Measurements from ENCODE around the gene HLA-G.
"Not testable (repeated sequence)": the region's sequence is repeated elsewhere in the genome, so short reads cannot be mapped to it uniquely, and the experiment has no call there.

Gene HLA-G

DNA sequence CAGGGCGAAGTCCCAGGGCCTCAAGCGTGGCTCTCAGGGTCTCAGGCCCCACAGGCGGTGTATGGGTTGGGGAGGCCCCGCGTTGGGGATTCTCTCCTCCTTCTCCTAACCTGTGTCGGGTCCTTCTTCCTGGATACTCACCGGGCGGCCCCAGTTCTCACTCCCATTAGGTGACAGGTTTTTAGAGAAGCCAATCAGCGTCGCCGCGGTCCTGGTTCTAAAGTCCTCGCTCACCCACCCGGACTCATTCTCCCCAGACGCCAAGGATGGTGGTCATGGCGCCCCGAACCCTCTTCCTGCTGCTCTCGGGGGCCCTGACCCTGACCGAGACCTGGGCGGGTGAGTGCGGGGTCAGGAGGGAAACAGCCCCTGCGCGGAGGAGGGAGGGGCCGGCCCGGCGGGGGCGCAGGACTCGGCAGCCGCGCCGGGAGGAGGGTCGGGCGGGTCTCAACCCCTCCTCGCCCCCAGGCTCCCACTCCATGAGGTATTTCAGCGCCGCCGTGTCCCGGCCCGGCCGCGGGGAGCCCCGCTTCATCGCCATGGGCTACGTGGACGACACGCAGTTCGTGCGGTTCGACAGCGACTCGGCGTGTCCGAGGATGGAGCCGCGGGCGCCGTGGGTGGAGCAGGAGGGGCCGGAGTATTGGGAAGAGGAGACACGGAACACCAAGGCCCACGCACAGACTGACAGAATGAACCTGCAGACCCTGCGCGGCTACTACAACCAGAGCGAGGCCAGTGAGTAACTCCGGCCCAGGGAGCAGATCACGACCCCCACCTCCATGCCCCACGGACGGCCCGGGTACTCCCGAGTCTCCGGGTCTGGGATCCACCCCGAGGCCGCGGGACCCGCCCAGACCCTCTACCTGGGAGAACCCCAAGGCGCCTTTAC, at the start of gene HLA-G:
TSS of gene HLA-G (plus strand) at position 247 of the 892 bp plus-strand sequence. CDS start at position 267, 20 bp downstream.
- ChIA-PET POLR2A (ENCODE audit: low non-redundant PET) (no interaction called here), CTCF (no interaction called here)
- TF ChIP-seq, protein P1, sequence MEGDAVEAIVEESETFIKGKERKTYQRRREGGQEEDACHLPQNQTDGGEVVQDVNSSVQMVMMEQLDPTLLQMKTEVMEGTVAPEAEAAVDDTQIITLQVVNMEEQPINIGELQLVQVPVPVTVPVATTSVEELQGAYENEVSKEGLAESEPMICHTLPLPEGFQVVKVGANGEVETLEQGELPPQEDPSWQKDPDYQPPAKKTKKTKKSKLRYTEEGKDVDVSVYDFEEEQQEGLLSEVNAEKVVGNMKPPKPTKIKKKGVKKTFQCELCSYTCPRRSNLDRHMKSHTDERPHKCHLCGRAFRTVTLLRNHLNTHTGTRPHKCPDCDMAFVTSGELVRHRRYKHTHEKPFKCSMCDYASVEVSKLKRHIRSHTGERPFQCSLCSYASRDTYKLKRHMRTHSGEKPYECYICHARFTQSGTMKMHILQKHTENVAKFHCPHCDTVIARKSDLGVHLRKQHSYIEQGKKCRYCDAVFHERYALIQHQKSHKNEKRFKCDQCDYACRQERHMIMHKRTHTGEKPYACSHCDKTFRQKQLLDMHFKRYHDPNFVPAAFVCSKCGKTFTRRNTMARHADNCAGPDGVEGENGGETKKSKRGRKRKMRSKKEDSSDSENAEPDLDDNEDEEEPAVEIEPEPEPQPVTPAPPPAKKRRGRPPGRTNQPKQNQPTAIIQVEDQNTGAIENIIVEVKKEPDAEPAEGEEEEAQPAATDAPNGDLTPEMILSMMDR (conservative IDR thresholded peaks at IDR 0.05; ENCODE audit: low read depth): no peak
- no peak within 1 kb of the TSS for H3K27ac ChIP-seq
- DNase-seq (ENCODE audit: low spot score): no peak

DNA sequence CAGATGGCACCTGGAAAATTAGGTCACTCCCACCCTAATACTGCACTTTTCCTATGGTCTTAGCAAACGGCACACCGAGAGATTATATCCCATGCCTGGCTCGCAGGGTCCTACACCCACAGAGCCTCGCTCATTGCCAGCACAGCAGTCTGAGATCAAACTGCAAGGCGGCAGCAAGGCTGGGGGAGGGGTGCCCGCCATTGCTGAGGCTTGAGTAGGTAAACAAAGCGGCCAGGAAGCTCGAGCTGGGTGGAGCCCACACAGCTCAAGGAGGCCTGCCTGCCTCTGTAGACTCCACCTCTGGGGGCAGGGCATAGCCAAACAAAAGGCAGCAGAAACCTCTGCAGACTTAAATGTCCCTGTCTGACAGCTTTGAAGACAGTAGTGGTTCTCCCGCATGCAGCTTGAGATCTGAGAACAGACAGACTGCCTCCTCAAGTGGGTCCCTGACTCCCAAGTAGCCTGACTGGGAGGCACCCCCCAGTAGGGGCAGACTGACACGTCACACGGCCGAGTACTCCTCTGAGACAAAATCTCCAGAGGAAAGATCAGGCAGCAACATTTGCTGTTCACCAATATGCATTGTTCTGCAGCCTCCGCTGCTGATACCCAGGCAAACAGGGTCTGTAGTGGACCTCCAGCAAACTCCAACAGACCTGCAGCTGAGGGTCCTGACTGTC, 47.5 kb upstream of the HLA-G start:
- DNase-seq (ENCODE audit: low spot score); CTCF ChIA-PET; H3K27ac ChIP-seq; POLR2A ChIA-PET (ENCODE audit: low non-redundant PET): not testable (repeated sequence)

DNA sequence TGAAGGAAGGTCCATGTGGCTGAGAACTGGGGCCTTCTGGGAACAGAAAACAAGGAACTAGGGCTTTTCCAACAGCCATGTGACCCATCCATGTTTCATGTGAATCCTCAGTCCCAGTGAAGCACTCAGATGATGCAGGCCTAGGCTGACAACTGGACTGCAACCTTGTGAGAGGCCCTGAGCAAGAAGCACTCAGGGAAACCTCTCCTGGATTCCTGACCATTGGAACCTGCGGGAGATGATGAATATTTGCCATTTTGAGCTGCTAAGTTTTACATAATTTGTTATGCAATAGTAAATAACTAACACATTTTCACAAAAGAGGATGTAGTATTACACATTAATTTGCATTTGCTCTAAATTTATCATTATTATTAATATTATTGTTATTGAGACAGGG, 38.4 kb upstream of the HLA-G start:
- CTCF ChIA-PET: no interaction called here

DNA sequence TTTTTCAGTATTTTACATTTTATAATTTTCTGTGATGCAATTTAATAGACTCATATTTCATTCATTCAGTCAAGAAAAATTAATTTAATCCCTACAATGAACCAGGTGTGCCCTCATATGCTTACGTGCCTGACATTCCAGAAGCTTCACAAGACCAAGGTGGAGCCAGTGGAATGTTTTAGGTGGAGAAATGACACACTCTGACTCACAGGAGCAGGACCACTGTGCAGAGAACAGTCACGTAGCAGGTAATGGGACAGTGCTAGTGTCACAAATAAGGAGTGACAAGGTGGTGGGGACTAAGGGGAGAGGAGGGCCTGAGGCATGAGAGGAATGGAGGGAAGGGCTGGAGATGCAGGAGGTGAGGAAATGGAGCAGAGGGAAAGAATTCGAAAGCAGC, 37.0 kb upstream of the HLA-G start:
- peak overlapping the region; percentile 71 for H3K27ac ChIP-seq
- CTCF ChIA-PET: no interaction called here
- DNase-seq (ENCODE audit: low spot score): peak; percentile 86
- POLR2A ChIA-PET (ENCODE audit: low non-redundant PET): no interaction called here
- TF ChIP-seq, protein P1 (conservative IDR thresholded peaks at IDR 0.05; ENCODE audit: low read depth): no peak

More for the DNA sequence above, 38.4 kb upstream of the HLA-G start:
- DNase-seq (ENCODE audit: low spot score): no peak
- peak overlapping the region; percentile 29; the same call in 1 of the 2 replicates for H3K27ac ChIP-seq
- TF ChIP-seq, protein P1 (conservative IDR thresholded peaks at IDR 0.05; ENCODE audit: low read depth): no peak
- POLR2A ChIA-PET (ENCODE audit: low non-redundant PET): no interaction called here

DNA sequence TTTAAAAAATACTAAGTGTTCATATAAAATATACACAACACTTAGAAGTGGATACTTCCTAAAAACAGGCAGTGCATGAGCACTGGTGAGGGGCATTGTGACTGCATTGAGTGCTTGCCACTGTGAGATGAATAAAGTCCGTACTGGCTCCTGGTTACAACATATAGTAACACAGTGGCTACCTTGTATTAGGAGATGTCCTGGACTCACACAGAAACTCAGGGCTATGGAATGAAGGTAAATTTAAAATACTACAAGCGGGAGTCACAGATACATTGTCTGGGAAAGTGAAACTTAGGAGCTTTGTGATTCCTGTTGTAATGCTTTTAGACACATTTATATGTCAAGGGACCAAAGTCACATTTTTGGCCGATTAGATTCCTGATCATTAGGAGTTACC, 36.5 kb upstream of the HLA-G start:
- CTCF ChIA-PET: no interaction called here
- POLR2A ChIA-PET (ENCODE audit: low non-redundant PET): no interaction called here
- no peak for DNase-seq (ENCODE audit: low spot score)
- TF ChIP-seq, protein P1 (conservative IDR thresholded peaks at IDR 0.05; ENCODE audit: low read depth): no peak
- peak overlapping the region; percentile 85 for H3K27ac ChIP-seq

DNA sequence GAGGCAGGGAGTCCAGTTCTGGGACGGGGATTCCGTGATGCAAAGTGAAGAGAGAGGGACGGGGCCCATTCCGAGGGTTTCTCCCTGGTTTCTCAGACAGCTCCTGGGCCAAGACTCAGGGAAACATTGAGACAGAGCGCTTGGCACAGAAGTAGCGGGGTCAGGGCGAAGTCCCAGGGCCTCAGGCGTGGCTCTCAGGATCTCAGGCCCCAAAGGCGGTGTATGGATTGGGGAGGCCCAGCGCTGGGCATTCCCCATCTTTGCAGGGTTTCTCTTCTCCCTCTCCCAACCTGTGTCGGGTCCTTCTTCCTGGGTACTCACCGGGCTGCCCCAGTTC, 35.9 kb upstream of the HLA-G start:
- peak overlapping the region; percentile 85 for H3K27ac ChIP-seq
- ChIA-PET CTCF (interaction anchor here (0.8 to 1.3 kb wide), 2 partner anchors 44 to 54 kb away, joined by 6 to 7 read pairs; no protein-coding TSS in a partner anchor), POLR2A (ENCODE audit: low non-redundant PET) (no interaction called here)
- TF ChIP-seq, protein P1 (conservative IDR thresholded peaks at IDR 0.05; ENCODE audit: low read depth): no peak
- DNase-seq (ENCODE audit: low spot score): no peak

All from RWPE1 (cell line).